Mucosa of stomach (tissue), 1 donor: ENCODE measurements around the gene MAGI2.
"Not testable (repeated sequence)": the region's sequence is repeated elsewhere in the genome, so short reads cannot be mapped to it uniquely, and the experiment has no call there.

Experiments
- H3K27me3 ChIP-seq: one replicate; pipeline ENCODE4 v1.7.0; 2013; ENCODE audit warnings: mild to moderate bottlenecking, low read length; ENCODE audit not compliant: control insufficient read depth, insufficient read depth
- H3K36me3 ChIP-seq: one replicate; pipeline ENCODE4 v1.7.0; 2013; ENCODE audit warnings: low read length; ENCODE audit not compliant: control insufficient read depth, insufficient read depth
- H3K4me1 ChIP-seq: one replicate; pipeline ENCODE4 v1.7.0; 2013; ENCODE audit warnings: mild to moderate bottlenecking, low read length; ENCODE audit not compliant: control insufficient read depth, insufficient read depth
- H3K4me3 ChIP-seq: one replicate; pipeline ENCODE4 v1.7.0; 2013; ENCODE audit warnings: low read length
- H3K9ac ChIP-seq: one replicate; pipeline ENCODE4 v1.7.0; 2013; ENCODE audit warnings: mild to moderate bottlenecking, low read length, moderate library complexity
- H3K9me3 ChIP-seq: one replicate; pipeline ENCODE4 v1.7.0; 2013; ENCODE audit warnings: mild to moderate bottlenecking, low read length, moderate library complexity; ENCODE audit not compliant: control insufficient read depth
- donor health status: Pancreatic carcinoma.

The MAGI2 gene

GRCh38 chr7:78601728-78602127 lies 851.7 kb downstream of the MAGI2 start:
- Histone ChIP-seq H3K9me3 (no peaks in the 10 kb centered on the region), H3K4me3 (no peak overlapping the region), H3K9ac (no peak overlapping the region), H3K27me3 (no peaks in the 10 kb centered on the region), H3K36me3 (no peaks in the 10 kb centered on the region), H3K4me1 (no peaks in the 10 kb centered on the region)

GRCh38 chr7:78594156-78594555 lies 859.3 kb downstream of the MAGI2 start:
- no peak overlapping the region for H3K9ac ChIP-seq
- no peak overlapping the region for H3K4me3 ChIP-seq
- H3K4me1 ChIP-seq, result no peaks in the 10 kb centered on the region
- H3K9me3 ChIP-seq, result no peaks in the 10 kb centered on the region
- no peaks in the 10 kb centered on the region for H3K27me3 ChIP-seq
- no peaks in the 10 kb centered on the region for H3K36me3 ChIP-seq

GRCh38 chr7:78588393-78588792 lies 865.1 kb downstream of the MAGI2 start:
- no peaks in the 10 kb centered on the region for H3K27me3 ChIP-seq
- H3K9ac ChIP-seq, result no peak overlapping the region
- H3K4me3 ChIP-seq, result no peak overlapping the region
- H3K9me3 ChIP-seq, result no peaks in the 10 kb centered on the region
- H3K4me1 ChIP-seq, result no peaks in the 10 kb centered on the region
- no peaks in the 10 kb centered on the region for H3K36me3 ChIP-seq

GRCh38 chr7:78587443-78588044 lies 865.9 kb downstream of the MAGI2 start:
- H3K4me3 ChIP-seq, result no peak overlapping the region
- H3K9me3 ChIP-seq, result no peaks in the 10 kb centered on the region
- H3K36me3 ChIP-seq, result no peaks in the 10 kb centered on the region
- H3K9ac ChIP-seq, result no peak overlapping the region
- no peaks in the 10 kb centered on the region for H3K4me1 ChIP-seq
- no peaks in the 10 kb centered on the region for H3K27me3 ChIP-seq

- Histone ChIP-seq H3K36me3 (no peaks in the 10 kb centered on the region), H3K27me3 (no peaks in the 10 kb centered on the region), H3K4me1 (no peaks in the 10 kb centered on the region), H3K9ac (no peak overlapping the region), H3K4me3 (no peak overlapping the region), H3K9me3 (no peaks in the 10 kb centered on the region)
Observed at GRCh38 chr7:78585980-78586379, 867.5 kb downstream of the MAGI2 start.

- Histone ChIP-seq H3K4me3 (no peak overlapping the region), H3K36me3 (no peaks in the 10 kb centered on the region), H3K27me3 (no peaks in the 10 kb centered on the region), H3K9ac (no peak overlapping the region), H3K4me1 (no peaks in the 10 kb centered on the region), H3K9me3 (no peaks in the 10 kb centered on the region)
Observed at GRCh38 chr7:78578686-78579085, 874.8 kb downstream of the MAGI2 start.

GRCh38 chr7:78577174-78577952 lies 876.1 kb downstream of the MAGI2 start:
- H3K27me3 ChIP-seq, H3K9ac ChIP-seq, H3K4me1 ChIP-seq, H3K9me3 ChIP-seq, H3K36me3 ChIP-seq, H3K4me3 ChIP-seq: not testable (repeated sequence)

GRCh38 chr7:78576236-78576635 lies 877.2 kb downstream of the MAGI2 start:
- no peaks in the 10 kb centered on the region for H3K4me1 ChIP-seq
- no peak overlapping the region for H3K4me3 ChIP-seq
- H3K36me3 ChIP-seq, result no peaks in the 10 kb centered on the region
- no peaks in the 10 kb centered on the region for H3K9me3 ChIP-seq
- H3K27me3 ChIP-seq, result no peaks in the 10 kb centered on the region
- H3K9ac ChIP-seq, result no peak overlapping the region

GRCh38 chr7:78571292-78571691 lies 882.2 kb downstream of the MAGI2 start:
- H3K9me3 ChIP-seq, result no peaks in the 10 kb centered on the region
- no peak overlapping the region for H3K9ac ChIP-seq
- no peaks in the 10 kb centered on the region for H3K27me3 ChIP-seq
- no peak overlapping the region for H3K4me3 ChIP-seq
- no peaks in the 10 kb centered on the region for H3K36me3 ChIP-seq
- H3K4me1 ChIP-seq, result no peaks in the 10 kb centered on the region

GRCh38 chr7:78568690-78569089 lies 884.8 kb downstream of the MAGI2 start:
- Histone ChIP-seq H3K27me3 (no peaks in the 10 kb centered on the region), H3K4me3 (no peak overlapping the region), H3K4me1 (no peaks in the 10 kb centered on the region), H3K9me3 (no peaks in the 10 kb centered on the region), H3K9ac (no peak overlapping the region), H3K36me3 (no peaks in the 10 kb centered on the region)

- no peaks in the 10 kb centered on the region for H3K4me1 ChIP-seq
- H3K27me3 ChIP-seq, result no peaks in the 10 kb centered on the region
- H3K9me3 ChIP-seq, result no peaks in the 10 kb centered on the region
- H3K9ac ChIP-seq, result no peak overlapping the region
- H3K36me3 ChIP-seq, result no peaks in the 10 kb centered on the region
- no peak overlapping the region for H3K4me3 ChIP-seq
Observed at GRCh38 chr7:78567836-78568235, 885.6 kb downstream of the MAGI2 start.

- no peaks in the 10 kb centered on the region for H3K4me1 ChIP-seq
- no peak overlapping the region for H3K4me3 ChIP-seq
- H3K36me3 ChIP-seq, result no peaks in the 10 kb centered on the region
Observed at GRCh38 chr7:78565784-78566183, 887.7 kb downstream of the MAGI2 start.

More at GRCh38 chr7:78565784-78566183, 887.7 kb downstream of the MAGI2 start:
- H3K27me3 ChIP-seq, result no peaks in the 10 kb centered on the region
- no peak overlapping the region for H3K9ac ChIP-seq
- no peaks in the 10 kb centered on the region for H3K9me3 ChIP-seq
